Inflammatory macrophage (primary cell): ENCODE measurements around the gene TEKT1.

Experiments used
- DNase-seq, 2 donors: peaks; one replicate each; pipeline ENCODE4 v3.0.0-alpha.2; 2020 to 2022

The TEKT1 gene

GRCh38 chr17:6756425-6757031 is 75.0 kb downstream of the TEKT1 start:
- DNase-seq, result no peak

- DNase-seq, result peak; percentile 61 to 63
Measured at GRCh38 chr17:6755731-6756184, 75.8 kb downstream of the TEKT1 start, which contains the start of gene XAF1. Gene XAF1, plus strand, starts transcription at chr17:6756046. Its CDS starts 33 bp downstream, at chr17:6756079.

GRCh38 chr17:6755281-6755680 is 76.2 kb downstream of the TEKT1 start:
- no peak for DNase-seq

GRCh38 chr17:6753546-6753945 is 78.0 kb downstream of the TEKT1 start:
- DNase-seq, result no peak

GRCh38 chr17:6753006-6753445 is 78.5 kb downstream of the TEKT1 start:
- peak in 1 of 2 donors; percentile 9 for DNase-seq

- DNase-seq, result peak; percentile 83 to 85
Measured at GRCh38 chr17:6752068-6752909, 79.2 kb downstream of the TEKT1 start.

GRCh38 chr17:6749519-6749918 is 82.0 kb downstream of the TEKT1 start:
- DNase-seq, result peak in 1 of 2 donors; percentile 27

GRCh38 chr17:6748617-6749016 is 82.9 kb downstream of the TEKT1 start:
- DNase-seq, result no peak
